AG08396 (cell line): ENCODE results near the gene RPS3.
A peak's percentile ranks its signal among the peaks of the same experiment; 100 is the strongest.
"Not testable (repeated sequence)": the region's sequence is repeated elsewhere in the genome, so short reads cannot be mapped to it uniquely, and the experiment has no call there.

Source experiments
- DNase-seq: peaks from one replicate; pipeline ENCODE4 v3.0.0; 2012; ENCODE audit warnings: low spot score, mixed read lengths

RPS3 gene

DNA sequence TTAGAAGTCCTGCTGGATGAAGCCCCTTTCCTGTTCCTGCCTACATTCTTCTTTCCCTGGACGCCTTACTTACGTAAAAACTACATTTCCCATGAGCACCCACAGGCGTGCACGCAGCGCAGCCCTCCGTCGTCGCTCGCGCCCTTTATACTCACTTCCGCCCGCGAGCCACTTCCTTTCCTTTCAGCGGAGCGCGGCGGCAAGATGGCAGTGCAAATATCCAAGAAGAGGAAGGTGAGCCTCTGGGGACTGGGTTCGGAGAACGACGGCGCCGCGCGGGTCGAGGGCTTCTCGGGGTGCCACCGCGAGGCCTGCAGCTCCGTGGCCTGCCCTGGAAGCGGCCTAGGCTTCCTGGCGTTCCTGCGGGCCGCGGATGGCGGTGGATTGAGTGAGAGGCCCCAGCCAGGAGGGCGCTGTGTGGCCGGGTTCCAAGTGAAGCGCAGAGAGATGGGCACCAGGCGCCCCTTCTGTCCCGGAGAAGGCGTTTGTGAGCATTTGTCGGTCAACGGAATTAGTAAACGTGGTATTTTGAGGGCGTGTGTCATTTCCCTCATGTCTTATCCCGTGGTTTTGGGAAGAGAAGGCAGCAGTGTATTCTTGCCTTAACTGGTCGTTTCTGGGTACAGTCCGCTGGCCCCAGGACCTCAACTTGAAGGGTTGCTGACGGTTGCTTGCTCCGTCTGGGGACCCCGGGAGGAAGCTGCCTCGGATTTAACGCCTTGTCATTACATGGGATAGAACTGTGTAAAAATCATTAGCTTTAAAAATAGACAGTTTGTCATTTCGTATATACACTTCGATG, at the start of gene RPS3:
TSS of gene RPS3 (plus strand) at position 175 of the 802 bp plus-strand sequence. CDS start at position 205, 30 bp downstream.
- DNase-seq: peak; percentile 94

- no peak for DNase-seq
Observed at GRCh38 chr11:75349521-75350116, 49.7 kb upstream of the RPS3 start.

- DNase-seq: no peak
Observed at GRCh38 chr11:75350122-75350742, 49.1 kb upstream of the RPS3 start.

- DNase-seq: peak; percentile 36
Observed at GRCh38 chr11:75350743-75351540, 48.4 kb upstream of the RPS3 start.

DNA sequence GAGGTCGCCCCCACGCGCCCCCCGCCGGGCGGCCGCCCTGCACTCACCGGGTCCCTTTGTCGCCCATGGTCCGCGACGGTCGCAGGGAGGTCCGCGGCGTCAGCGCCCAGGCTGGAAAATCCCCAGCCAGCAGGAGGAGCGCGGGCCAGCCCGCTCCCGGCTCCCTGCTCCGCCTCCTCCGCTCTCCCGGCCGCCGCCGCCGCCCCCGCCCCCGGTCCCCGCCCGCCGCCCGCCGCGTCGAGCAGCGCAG, 47.9 kb upstream of the RPS3 start, which contains the start of gene ARRB1:
TSS of gene ARRB1 (minus strand) at position 121 of the 250 bp plus-strand sequence. CDS start at position 67, 54 bp downstream.
- no peak for DNase-seq

DNA sequence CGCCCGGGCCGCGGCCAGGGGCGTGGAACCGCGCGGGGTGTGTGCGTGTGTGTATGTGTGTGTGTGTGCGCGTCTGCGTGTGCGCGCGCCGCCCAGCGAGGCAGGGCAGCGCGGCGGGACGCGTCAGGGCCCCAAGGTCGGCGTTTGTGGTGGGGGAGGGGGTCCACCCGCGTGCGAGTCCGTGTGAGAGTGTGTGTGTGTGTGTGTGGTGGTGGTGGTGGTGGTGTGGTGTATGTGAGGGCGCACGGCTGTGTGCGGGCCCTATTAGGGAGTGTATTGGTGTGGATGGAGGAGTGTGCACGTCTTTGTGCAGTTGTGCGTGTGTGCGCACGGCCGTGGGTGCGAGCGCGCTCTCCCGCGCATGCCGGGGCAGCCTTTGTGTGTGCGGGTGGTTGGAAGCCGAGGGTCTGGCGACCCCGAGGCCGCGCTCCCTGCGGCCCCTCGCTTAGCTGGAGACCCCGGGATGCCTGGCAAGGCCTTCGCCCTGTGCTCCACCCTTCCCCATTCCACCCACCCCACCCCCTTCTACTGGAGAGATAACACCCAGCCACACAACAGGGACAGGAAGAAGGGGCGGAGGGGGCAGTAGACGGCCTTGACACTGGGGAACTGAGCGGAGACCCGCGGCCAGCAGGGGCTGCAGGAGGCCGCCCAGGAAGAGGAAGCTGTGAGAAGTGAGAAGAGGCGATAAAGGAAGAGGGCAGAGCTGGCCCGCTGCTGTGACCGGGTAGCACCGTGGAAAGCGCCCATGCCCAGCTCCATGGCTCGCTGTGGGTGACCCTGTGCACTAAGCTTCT, 47.3 kb upstream of the RPS3 start:
- peak; percentile 82 for DNase-seq

- DNase-seq: no peak
Observed at GRCh38 chr11:75352588-75353206, 46.6 kb upstream of the RPS3 start.

DNA sequence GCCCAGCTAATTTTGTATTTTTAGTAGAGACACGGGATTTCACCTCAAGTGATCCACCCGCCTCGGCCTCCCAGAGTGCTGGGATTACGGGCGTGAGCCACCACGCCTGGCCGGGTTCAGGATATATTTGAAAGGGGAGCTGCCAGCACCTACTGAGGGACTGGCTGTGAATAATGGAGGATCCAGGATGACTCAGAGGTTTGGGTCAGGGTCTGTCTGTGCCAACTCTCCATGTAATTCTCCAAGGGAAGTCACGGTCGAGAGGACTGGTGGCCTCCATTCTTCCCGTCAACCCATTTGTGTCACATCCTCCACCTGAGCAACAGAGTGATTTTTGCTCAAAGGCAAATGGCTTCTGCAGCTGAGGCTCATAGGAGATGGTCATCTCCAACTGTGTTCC, 44.3 kb upstream of the RPS3 start:
- DNase-seq: no peak

GRCh38 chr11:75356613-75357012, 42.7 kb upstream of the RPS3 start:
- no peak for DNase-seq

DNA sequence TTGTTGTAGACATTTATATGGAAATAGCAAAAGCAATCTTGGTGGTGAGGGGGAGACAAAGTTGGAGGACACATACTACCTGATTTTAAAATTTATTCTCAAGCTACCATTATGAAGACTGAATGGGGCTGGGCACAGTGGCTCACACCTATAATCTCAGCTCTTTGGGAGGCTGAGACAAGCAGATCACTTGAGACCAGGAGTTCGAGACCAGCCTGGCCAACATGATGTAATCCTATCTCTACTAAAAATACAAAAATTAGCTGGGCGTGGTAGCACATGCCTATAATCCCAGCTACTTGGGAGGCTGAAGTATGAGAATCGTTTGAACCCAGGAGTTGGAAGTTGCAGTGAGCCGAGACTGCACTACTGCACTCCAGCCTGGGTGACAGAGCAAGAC, 37.0 kb upstream of the RPS3 start:
- not testable (repeated sequence) for DNase-seq

- DNase-seq: no peak
Observed at GRCh38 chr11:75365711-75366181, 33.6 kb upstream of the RPS3 start.

- DNase-seq: not testable (repeated sequence)
Observed at GRCh38 chr11:75366826-75367225, 32.5 kb upstream of the RPS3 start.

DNA sequence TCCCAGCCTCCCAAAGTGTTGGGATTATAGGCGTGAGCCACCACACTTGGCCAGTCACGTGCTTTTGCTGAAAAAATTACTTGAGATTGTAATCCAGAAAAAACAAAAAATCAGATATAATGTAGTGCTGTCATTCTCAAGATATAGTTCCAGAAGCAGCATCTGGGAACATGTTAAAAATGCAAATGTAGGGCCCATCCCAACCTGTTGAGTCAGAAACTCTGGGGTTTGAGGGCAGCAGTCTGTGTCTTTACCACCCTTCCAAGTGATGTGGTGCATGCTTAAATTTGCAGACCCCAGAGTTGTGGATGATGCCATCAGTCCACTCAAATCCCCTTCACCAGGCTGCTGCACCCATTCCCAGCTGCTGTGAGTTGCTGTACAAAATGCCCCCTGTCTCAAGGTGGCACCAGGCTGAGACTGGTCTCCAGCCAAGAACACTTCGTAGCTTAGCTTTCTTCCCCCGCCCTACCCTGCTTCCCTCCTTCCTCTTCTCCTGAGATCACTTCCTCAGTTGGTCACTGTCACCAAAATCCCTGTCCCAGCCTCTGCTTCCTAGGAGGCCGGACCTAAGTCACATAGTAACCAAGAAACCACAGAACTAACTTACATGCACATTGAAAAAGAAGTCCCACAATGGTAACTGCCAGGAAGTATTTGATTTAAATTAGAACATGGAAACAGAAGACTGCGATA, 29.6 kb upstream of the RPS3 start:
- no peak for DNase-seq

GRCh38 chr11:75371949-75372876, 27.1 kb upstream of the RPS3 start:
- DNase-seq: no peak

DNA sequence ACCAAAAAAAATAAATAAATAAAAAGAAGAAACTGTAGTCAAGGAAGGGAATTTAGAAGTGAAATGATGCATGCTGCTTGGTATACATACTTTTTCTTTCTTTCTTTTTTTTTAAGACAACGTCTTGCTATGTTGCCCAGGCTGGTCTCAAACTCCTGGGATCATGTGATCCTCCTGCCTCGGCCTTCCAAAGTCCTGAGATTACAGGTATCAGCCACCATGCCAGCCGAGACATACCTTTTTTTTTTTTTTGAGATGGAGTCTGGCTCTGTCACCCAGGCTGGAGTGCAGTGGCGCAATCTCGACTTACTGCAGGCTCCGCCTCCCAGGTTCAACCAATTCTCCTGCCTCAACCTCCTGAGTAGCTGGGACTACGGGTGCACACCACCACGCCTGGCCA, 26.1 kb upstream of the RPS3 start:
- DNase-seq: no peak

GRCh38 chr11:75374646-75375045, 24.7 kb upstream of the RPS3 start:
- no peak for DNase-seq

- DNase-seq: no peak
Observed at GRCh38 chr11:75375626-75376025, 23.7 kb upstream of the RPS3 start.

GRCh38 chr11:75376175-75376574, 23.1 kb upstream of the RPS3 start:
- no peak for DNase-seq

DNA sequence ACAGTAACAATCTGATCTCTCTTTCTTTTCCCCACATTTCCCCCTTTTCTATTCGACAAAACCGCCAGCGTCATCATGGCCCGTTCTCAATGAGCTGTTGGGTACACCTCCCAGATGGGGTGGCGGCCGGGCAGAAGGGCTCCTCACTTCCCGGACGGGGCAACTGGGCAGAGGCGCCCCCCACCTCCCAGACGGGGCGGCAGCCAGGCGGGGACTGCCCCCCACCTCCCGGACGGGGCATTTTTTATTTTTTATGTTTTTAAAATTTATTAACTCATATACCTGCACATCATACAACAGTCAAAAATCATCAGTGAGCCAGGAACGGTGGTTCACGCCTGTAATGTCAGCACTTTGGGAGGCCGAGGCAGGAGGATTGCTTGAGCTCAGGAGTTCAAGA, 20.5 kb upstream of the RPS3 start:
- DNase-seq: not testable (repeated sequence)
